Tibial nerve (tissue), 4 donors: ENCODE data around the gene RAI14. TPM values are rescaled to one million over a fixed set of nuclear protein-coding genes. Genes with fewer than 3 reads are reported as not detected.

Experiments used
- DNase-seq, 2 donors: peaks; one replicate each; pipeline ENCODE4 v3.0.0-alpha.2; 2019; ENCODE audit warnings: low spot score in 2 of 2
- H3K27ac ChIP-seq, 4 donors: fragments of 200-600 bp; sonication (generic) in 3 of 4; one replicate each; pipeline ENCODE4 v1.5.1; 2017 to 2019; ENCODE audit warnings: mild to moderate bottlenecking in 1 of 4
- H3K27me3 ChIP-seq, 2 donors: fragments of 200-600 bp; sonication (generic) in 1 of 2; one replicate each; pipeline versions ENCODE4 v1.5.1 to v1.6.0; 2017 to 2019
- H3K36me3 ChIP-seq, 3 donors: fragments of 200-600 bp; sonication (generic); one replicate each; pipeline ENCODE4 v1.5.1; 2018 to 2019
- H3K4me1 ChIP-seq, 4 donors: fragments of 200-600 bp; sonication (generic) in 3 of 4; one replicate each; pipeline ENCODE4 v1.5.1; 2017 to 2019
- H3K4me3 ChIP-seq, 4 donors: fragments of 200-600 bp; sonication (generic) in 3 of 4; one replicate each; pipeline ENCODE4 v1.5.1; 2017 to 2019; ENCODE audit warnings: mild to moderate bottlenecking in 1 of 4, moderate library complexity in 1 of 4
- H3K9me3 ChIP-seq, 4 donors: fragments of 200-600 bp; sonication (generic) in 3 of 4; one replicate each; pipeline ENCODE4 v1.5.1; 2017 to 2019
- CTCF ChIP-seq, 5 experiments: fragments of 200-600 bp in 3 of 5; fragments of 450-650 bp in 2 of 5; sonication (generic) in 3 of 5; IDR thresholded peaks; one replicate each; pipeline ENCODE4 v1.5.1; 2016 to 2019; ENCODE audit warnings: antibody characterized with exemption in 5 of 5, mild to moderate bottlenecking in 3 of 5, moderate library complexity in 2 of 5
- EP300 ChIP-seq, 2 donors: sonication (generic); formaldehyde crosslinking; IDR thresholded peaks; one replicate each; pipeline ENCODE4 v1.6.1; 2017; ENCODE audit warnings: antibody characterized with exemption in 2 of 2, mild to moderate bottlenecking in 1 of 2
- POLR2A ChIP-seq, 2 donors: fragments of 450-650 bp; IDR thresholded peaks; one replicate each; pipeline ENCODE4 v1.6.1; 2017; ENCODE audit warnings: antibody characterized with exemption in 2 of 2, mild to moderate bottlenecking in 2 of 2, moderate library complexity in 2 of 2
- WGBS, 2 donors: methylation state at CpG; one replicate each; pipeline ENCODE4 v1.1.5; 2018; 5-methylcytosine and 5-hydroxymethylcytosine counted together
- total RNA-seq, 4 donors: library from RNA; depleted of rRNA; stranded (reverse); fragments of >200 nt; gene quantifications; one replicate each; pipeline ENCODE4 v1.1.0, GENCODE V29; 2016

Gene RAI14
- total RNA-seq, 4 donors from 2014 or later: 42.8 to 72.2 (median 68.0) TPM

- Histone ChIP-seq H3K4me3 (no peak overlapping the region), H3K27ac (peak overlapping the region in 2 of 4 donors; percentile 0 to 45), H3K9me3 (peaks cover 0 to 14% (median 0%) of the 10 kb centered on the region in 4 donors), H3K27me3 (no peaks in the 10 kb centered on the region), H3K4me1 (peaks cover 0 to 24% (median 0%) of the 10 kb centered on the region in 4 donors), H3K36me3 (peaks cover 0 to 11% (median 0%) of the 10 kb centered on the region in 3 donors)
- no peak for DNase-seq
- TF ChIP-seq CTCF (IDR thresholded peaks at IDR 0.05) (no peak), POLR2A (IDR thresholded peaks at IDR 0.05) (no peak), EP300 (IDR thresholded peaks at IDR 0.05) (peak in 1 of 2 donors; percentile 13)
- WGBS, 2 donors: 30 to 41% methylated on average over 5 of the region's 5 CpGs
Measured at GRCh38 chr5:34789021-34789531, 132.9 kb downstream of the RAI14 start.

- H3K36me3 ChIP-seq: peaks cover 0 to 11% (median 0%) of the 10 kb centered on the region in 3 donors
- H3K4me3 ChIP-seq: no peak overlapping the region
- no peaks in the 10 kb centered on the region for H3K27me3 ChIP-seq
- H3K4me1 ChIP-seq: peaks cover 0 to 24% (median 0%) of the 10 kb centered on the region in 4 donors
- no peak for DNase-seq
- TF ChIP-seq EP300 (IDR thresholded peaks at IDR 0.05): no peak
- no peak for TF ChIP-seq POLR2A (IDR thresholded peaks at IDR 0.05)
- no peak for TF ChIP-seq CTCF (IDR thresholded peaks at IDR 0.05)
- H3K27ac ChIP-seq: peak overlapping the region in 3 of 4 donors; percentile 0 to 22 (median 7)
- peaks cover 0 to 14% (median 0%) of the 10 kb centered on the region in 4 donors for H3K9me3 ChIP-seq
- WGBS, 2 donors: 92 to 97% methylated on average over 2 of the region's 2 CpGs
Measured at GRCh38 chr5:34789639-34790038, 133.5 kb downstream of the RAI14 start.

- no peaks in the 10 kb centered on the region for H3K27me3 ChIP-seq
- H3K27ac ChIP-seq: peak overlapping the region in 2 of 4 donors; percentile 7 to 22
- no peak for DNase-seq
- H3K36me3 ChIP-seq: peaks cover 0 to 11% (median 0%) of the 10 kb centered on the region in 3 donors
- no peak for TF ChIP-seq CTCF (IDR thresholded peaks at IDR 0.05)
- no peak for TF ChIP-seq POLR2A (IDR thresholded peaks at IDR 0.05)
- no peak for TF ChIP-seq EP300 (IDR thresholded peaks at IDR 0.05)
- 8 to 46% methylated on average over 1 of the region's 1 CpG for WGBS, 2 donors
- no peak overlapping the region for H3K4me3 ChIP-seq
- H3K9me3 ChIP-seq: peaks cover 0 to 14% (median 0%) of the 10 kb centered on the region in 4 donors
- peaks cover 0 to 24% (median 0%) of the 10 kb centered on the region in 4 donors for H3K4me1 ChIP-seq
Measured at GRCh38 chr5:34790069-34790468, 133.9 kb downstream of the RAI14 start.

GRCh38 chr5:34791761-34792244, 135.7 kb downstream of the RAI14 start:
- TF ChIP-seq POLR2A (IDR thresholded peaks at IDR 0.05): no peak
- TF ChIP-seq EP300 (IDR thresholded peaks at IDR 0.05): no peak
- WGBS, 2 donors: 67% methylated on average over 5 of the region's 5 CpGs
- H3K4me1 ChIP-seq: peaks cover 0 to 24% (median 0%) of the 10 kb centered on the region in 4 donors
- peaks cover 0 to 6% (median 0%) of the 10 kb centered on the region in 4 donors for H3K9me3 ChIP-seq
- H3K4me3 ChIP-seq: no peak overlapping the region
- peak overlapping the region in 1 of 4 donors; percentile 36 for H3K27ac ChIP-seq
- H3K27me3 ChIP-seq: no peaks in the 10 kb centered on the region
- no peak for DNase-seq
- H3K36me3 ChIP-seq: peaks cover 0 to 15% (median 0%) of the 10 kb centered on the region in 3 donors

- no peak overlapping the region for H3K4me3 ChIP-seq
- TF ChIP-seq EP300 (IDR thresholded peaks at IDR 0.05) (no peak), CTCF (IDR thresholded peaks at IDR 0.05) (no peak), POLR2A (IDR thresholded peaks at IDR 0.05) (no peak)
- no peak overlapping the region for H3K27ac ChIP-seq
- no peak for DNase-seq
- H3K9me3 ChIP-seq: no peaks in the 10 kb centered on the region
- no peaks in the 10 kb centered on the region for H3K27me3 ChIP-seq
- 76 to 86% methylated on average over 9 of the region's 9 CpGs for WGBS, 2 donors
- H3K4me1 ChIP-seq: peaks cover 0 to 4% (median 0%) of the 10 kb centered on the region in 4 donors
- peaks cover 0 to 79% (median 0%) of the 10 kb centered on the region in 3 donors for H3K36me3 ChIP-seq
Measured at GRCh38 chr5:34802834-34803563, 146.9 kb downstream of the RAI14 start.
